NAMALWA (cell line): Measurements from ENCODE around the gene LRRC47.
A peak's percentile ranks its signal among the peaks of the same experiment; 100 is the strongest.

Experiments
- DNase-seq: peaks from one replicate; pipeline ENCODE4 v3.0.0-alpha.2; 2015; ENCODE audit warnings: low spot score

LRRC47 gene

DNA sequence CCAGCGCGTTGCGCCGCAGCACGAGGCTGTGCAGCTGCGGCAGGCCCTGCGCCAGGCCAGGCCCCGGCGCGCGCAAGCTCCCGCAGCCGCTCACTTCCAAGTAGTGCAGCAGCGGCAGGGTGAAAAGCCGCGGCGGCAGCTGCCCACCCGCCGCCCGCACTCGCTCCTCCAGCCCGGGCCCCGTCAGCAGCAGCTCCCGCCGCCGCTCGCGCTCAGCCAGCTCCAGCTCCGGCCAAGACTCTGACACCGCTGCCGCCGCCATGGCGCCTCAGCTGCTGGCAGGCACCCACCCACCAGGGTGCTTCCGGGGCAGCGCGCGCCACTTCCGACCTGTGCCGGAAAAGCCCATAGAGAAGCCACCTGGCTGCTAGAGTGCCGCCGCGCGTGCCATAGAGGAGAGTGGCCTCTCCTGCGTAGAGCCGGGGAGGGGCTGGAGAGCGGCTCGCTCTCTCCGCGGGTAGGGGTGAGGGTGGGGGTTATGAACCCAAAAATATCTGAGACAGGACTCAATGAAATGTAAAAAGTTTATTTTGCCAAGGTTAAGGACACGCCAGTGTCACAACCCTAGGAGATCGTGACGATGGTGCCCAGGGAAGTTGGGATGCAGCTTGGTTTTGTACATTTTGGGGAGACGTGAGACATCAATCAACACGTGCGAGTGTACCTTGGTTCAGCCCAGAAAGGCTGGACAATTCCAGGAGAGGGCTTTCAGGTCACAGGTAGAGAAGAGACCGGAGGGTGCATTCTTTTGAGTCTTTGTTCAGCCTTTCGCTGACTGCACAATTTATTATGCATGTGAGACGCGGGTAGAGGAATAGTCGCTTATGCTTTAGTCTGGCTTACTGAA, at the start of gene LRRC47:
Gene LRRC47, minus strand, starts transcription at position 284 of the 847 bp plus-strand sequence. Its CDS starts 22 bp downstream, at position 262.
- DNase-seq: peak; percentile 97

DNA sequence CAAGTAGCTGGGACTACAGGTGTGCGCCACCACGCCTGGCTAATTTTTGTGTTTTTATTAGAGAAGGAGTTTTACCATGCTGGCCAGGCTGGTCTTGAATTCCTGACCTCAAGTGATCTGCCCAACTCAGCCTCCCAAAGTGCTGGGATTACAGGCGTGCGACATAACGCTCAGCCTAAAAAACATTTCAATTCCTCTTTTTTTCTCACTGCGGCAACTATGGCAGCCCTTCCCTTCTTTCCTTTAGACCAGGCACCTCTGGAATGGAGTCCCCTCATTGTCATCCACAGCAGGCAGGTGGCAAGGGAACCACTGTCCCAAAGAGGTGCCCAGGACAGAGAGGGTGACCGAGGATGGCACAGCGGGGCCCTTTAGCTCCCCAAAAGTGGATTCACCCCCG, 46.6 kb upstream of the LRRC47 start:
- DNase-seq: no peak

DNA sequence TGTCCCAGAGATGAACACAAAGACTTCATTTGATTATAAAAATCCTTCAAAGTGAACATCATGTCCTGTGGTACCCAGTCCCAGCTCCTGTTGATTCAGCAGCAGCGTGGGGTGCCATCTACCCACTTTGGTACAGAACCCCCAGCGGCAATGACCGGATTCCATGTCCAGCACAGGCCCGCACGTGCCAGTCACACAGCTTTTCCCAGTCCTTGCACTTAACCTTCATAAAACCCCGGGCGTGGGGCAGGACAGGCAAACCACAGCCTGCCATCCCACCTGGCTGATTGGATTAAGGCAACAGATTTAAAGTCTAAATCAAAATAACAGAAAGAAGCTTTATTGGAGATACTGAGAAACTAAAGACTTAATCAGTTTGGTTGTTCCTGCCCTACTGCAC, 45.2 kb upstream of the LRRC47 start:
- no peak for DNase-seq

GRCh38 chr1:3838788-3839187, 42.5 kb upstream of the LRRC47 start:
- DNase-seq: no peak

DNA sequence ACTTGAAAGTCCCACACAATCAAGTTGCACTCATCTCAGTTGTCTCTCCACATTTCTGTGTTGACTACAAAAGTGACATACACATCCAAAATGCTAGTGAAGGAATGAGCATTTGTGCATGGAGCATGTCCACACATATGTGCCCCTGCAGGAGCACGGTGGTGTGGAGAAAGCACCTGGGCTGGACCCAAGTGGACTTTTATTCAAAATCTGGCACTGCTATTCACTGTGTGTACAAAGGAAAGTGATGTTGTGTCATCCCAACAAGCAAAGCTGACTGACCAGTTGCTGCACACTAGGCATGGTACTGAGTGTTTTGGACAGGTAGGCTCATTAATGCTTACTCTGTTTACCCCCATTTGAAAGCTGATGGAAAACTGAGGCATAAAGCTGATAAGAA, 41.4 kb upstream of the LRRC47 start:
- DNase-seq: no peak

DNA sequence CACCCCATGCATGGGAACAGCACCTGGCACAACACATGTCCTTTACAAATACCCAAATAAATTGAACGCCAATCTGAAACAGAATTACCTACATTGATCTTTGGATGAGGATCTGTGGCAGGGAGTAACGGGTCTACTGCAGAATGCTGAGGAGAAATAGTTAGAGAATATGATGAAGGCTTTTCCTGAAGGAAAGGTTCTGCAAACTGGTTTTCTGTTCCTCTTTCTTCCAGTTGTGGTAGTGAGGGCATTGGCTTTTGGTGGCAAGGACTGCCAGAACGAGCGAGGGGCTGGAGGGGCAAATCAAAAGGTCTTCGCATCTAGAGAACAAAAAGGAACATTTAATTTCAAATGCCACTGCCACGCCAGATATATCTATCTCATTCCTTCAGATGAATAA, 40.9 kb upstream of the LRRC47 start:
- DNase-seq: no peak

DNA sequence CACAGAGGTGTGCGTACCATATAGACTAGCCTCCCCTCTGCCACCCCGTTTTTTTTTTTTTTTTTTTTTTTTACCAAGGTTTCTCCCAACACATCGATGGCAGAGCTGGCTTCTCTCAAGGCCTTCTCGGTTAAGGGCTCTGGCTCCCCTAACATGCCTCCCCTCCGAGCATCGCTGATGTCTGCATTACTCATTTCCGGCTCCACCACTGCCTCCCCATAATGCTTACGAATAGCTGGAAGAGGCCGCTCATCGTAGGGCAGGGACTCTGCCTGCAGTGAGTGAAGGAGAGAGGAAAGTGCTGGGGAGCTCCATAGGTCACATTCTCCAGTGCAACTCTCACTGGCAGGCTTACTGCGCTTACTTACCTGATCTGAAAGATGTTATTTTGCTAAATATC, 40.1 kb upstream of the LRRC47 start:
- no peak for DNase-seq

DNA sequence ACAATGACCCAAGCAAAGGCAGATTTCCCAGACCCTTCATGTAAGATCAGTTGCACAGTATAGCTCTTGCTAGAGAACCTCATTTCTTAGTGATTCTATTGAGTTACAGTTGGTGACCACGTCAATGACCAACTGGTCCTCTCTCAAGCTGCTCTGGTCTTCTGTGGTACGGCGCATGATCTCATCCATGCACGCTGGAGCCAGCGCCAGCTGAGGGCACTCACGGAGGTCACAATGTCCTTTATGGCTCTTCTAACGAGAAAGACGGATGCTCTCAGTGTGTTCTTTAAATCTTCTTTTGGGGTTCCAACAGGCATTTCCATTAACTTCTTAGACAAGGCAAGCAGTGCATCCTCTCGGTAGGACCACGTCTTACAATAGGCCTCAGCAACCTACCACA, 38.4 kb upstream of the LRRC47 start:
- DNase-seq: no peak

DNA sequence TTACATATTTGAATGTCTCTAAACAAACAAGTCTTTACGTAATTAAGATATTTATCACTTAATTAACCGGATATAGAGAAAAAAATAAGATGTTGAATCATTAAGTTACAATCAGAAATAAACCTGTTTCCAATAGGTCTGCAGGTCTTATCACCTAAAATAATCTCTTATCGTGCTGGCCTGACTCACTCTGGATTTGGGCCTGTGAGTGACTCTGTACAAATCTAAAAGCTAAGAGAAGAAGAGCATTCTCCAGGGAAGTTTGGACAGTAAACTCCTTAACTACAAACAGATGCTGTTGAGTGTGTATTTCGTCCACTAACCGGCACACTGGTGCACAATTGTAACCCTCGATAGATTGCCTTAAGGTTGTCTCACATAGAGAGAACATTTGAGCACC, 35.4 kb upstream of the LRRC47 start:
- no peak for DNase-seq

DNA sequence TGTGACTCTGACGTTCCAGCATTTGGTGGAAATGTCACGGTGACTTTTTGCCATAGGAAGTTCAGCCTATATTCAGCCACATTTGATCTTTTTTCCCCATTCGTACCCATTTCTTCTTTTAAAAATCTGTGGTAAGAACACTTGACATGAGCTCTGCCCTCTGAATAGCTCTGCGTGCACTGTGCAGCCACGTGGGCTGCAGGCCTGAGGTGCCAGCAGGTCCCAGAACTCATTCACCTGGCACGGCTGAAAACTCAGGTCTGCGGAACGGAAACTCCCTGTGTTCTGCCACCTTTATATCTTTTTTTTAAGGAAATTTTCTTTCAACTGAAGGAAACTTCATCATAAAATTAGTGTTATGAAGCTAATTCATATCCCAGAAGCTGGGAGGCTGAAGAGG, 32.1 kb upstream of the LRRC47 start:
- no peak for DNase-seq

DNA sequence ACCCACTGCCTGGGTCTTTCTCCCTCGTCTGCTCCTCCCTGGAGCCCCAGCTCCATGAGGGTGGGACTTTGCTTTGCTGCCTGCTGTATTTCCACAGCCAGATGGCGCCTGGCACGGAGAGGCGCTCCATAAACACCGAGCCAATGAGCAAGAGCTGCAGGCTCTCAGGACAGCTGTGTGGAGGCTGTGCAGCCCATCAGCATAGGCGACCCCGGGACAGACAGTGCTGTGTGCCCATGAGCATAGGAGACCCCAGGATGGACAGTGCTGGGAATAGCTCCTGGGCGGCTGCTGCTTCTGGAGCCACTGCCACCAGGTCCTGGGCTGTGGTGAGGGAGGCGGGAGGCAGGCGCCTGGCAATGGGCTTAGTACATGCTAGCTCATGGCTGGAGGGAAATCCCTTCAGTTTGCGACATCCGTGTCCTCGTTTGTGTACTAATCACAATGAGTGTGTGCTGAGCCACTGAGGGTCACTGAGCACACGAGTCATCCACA, 31.6 kb upstream of the LRRC47 start:
- DNase-seq: no peak

GRCh38 chr1:3825356-3825755, 29.1 kb upstream of the LRRC47 start:
- DNase-seq: no peak

DNA sequence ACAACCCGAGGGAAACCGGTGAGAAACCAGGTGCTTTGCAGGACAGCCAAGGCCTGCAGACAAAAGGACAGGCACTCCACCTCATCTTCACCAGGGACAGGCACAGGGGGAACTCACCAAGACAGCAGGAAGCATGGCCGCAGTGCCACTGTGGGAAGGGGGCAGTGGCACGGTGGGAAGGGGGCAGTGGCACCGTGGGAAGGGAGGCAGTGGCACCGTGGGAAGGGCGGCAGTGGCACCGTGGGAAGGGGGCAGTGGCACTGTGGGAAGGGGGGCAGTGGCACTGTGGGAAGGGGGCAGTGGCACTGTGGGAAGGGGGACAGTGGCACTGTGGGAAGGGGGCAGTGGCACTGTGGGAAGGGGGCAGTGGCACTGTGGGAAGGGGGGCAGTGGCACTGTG, 28.4 kb upstream of the LRRC47 start:
- no peak for DNase-seq

DNA sequence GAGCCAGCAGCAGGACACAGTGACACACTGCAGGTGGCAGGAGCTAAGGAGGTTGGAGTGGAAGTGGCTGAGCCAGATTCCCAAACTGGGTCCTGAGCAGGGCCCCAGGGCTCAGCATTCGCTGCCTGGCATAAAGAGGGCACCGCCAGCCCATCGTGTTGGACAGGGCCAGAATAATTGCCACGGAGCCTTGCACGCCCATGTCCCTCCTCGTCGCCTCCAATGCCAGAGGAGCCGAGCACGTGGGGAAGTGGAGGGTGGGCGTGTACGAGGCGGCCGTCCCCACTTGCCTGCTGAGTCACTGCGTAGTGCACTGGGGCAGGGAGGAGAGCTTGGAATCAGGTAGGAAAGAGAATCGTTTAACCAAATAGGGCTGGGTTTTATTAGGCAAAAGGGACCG, 26.1 kb upstream of the LRRC47 start:
- DNase-seq: no peak

- no peak for DNase-seq
Measured at GRCh38 chr1:3821908-3822307, 25.6 kb upstream of the LRRC47 start.

GRCh38 chr1:3821447-3821846, 25.1 kb upstream of the LRRC47 start:
- DNase-seq: no peak

DNA sequence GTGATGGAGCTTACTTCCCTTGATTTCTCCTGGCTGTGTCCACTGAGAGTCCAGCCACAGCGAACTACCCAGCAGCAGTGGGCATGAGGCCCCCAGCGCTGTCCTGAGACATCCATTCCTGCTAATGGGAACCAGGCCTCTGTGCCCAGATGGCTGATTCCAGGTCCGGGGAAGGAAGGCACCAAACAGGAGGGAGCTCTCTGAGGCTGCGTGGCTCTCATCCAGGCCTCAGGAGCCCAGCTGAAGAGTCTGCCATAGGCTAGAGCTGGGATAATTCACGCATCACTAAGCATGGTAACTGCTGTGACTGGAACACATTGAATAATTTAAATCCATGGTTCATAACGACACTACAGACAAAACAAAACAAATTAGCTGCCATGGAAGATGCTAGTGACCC, 24.7 kb upstream of the LRRC47 start:
- DNase-seq: no peak

DNA sequence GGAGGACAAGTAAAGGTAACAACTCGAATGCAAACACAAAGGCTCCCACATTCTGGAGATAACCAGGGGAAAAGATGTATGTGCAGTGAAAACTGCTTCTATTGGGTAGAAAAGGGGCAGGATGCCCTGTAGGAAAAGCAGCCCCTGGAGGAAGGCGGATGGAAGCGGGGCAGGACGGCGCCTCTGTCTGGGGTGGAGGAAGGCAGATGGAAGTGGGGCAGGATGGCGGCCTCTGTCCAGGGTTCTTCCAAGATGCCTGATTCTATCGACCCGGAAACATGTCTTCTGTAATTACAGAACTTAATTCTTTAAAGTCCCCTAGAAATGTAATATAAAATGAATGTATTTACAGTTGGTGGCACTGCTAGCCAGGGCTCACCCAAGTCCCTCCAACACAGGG, 24.0 kb upstream of the LRRC47 start:
- no peak for DNase-seq

DNA sequence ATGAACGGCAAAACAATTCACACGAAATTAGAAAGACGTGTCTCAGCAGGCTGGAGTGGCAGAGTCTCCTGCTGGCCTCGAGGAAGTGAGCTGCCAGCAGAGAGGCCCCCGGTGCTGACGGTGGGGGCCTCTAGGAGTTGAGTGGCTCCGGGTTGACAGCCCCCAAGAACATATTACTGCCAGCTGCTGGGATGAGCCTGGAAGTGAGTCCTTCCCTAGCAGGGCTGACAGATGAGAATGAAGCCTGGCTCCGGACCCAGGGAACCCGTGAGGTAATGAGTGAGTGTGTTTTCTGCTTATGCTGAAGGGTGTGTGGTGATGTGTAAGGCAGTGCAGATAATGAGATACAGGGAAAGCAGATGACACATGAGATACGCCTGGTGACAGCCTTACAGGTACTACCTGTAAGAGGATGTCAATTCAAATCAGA, 23.5 kb upstream of the LRRC47 start:
- DNase-seq: no peak

- no peak for DNase-seq
Measured at GRCh38 chr1:3817821-3818597, 21.7 kb upstream of the LRRC47 start.

DNA sequence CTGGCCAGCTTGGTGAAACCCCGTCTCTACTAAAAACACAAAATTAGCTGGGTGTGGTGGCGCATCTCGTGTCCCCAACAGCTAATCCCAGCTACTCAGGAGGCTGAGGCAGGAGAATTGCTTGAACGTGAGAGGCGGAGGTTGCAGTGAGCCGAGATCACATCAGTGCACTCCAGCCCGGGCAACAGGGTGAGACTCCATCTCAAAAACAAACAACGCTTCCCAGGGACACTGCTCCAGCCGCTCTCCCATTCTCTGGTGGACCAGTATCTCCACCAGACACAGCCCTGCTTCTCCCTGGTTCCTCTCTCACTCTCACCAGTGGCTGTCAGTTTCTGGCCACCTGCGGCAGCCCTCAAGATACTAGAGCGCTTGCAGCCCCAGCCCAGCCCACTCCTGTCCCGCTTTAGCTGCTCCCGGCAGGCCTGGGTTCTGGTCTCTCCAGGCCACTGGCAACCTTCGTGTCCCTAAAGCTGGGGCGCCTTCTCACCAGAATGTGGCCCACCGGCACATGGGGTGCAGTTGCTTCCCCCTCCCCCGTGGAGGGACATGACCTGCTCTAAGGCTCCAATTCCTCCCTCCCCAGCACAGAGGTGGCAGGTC, 20.9 kb upstream of the LRRC47 start:
- DNase-seq: no peak

DNA sequence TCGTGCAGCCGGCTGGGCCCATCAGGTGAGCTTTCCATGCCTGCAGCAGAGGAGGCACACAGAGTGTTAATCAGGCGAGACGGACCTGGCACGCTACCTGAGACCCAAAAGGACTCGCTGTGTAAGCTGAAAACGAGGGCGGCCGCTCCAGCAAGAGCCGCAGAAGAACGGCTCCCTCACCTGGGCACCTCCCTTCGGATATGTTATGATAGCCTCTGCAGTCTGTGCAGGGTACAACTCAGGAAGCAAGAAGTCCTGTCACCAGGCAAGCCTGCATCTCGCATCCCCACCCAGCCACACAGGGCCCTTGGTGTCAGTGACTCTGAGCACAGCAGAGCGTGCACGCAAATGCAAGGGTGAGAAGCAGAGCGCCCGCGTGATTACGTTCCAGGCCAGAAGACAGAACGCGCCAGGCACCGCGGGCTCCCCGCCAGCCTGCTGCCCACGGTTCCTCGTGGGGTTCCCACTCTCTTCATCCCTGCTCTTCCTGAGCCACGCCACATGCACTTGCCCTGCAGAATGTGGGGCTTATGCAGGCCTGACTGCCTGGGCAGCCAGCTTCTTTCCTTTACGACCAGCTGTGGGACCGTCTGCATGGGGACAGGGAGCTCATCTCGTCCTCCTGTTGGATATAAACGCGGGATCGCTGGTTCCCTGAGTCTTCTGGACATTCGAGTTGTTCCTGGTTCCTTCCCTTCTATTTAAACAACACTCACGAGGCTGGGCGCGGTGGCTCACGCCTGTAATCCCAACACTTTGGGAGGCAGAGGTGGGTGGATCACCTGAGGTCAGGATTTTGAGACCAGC, 20.2 kb upstream of the LRRC47 start:
- no peak for DNase-seq
